HG02588 (cell line): ENCODE measurements around the gene MRTFB.

Source experiments
- ATAC-seq: cut with Tn5 transposase; IDR thresholded peaks from one replicate; pipeline ENCODE4 v1.9.1; 2021; ENCODE audit warnings: mild to moderate bottlenecking, moderate library complexity; ENCODE audit not compliant: unreplicated experiment

The MRTFB gene

GRCh38 chr16:14131774-14132695 lies 60.9 kb downstream of the MRTFB start:
- ATAC-seq, result peak; percentile 11

GRCh38 chr16:14132696-14133048 lies 61.6 kb downstream of the MRTFB start:
- ATAC-seq, result peak; percentile 66

GRCh38 chr16:14133907-14134306 lies 62.8 kb downstream of the MRTFB start:
- no peak for ATAC-seq

GRCh38 chr16:14135704-14136103 lies 64.6 kb downstream of the MRTFB start:
- no peak for ATAC-seq

- no peak for ATAC-seq
Observed at GRCh38 chr16:14139872-14140271, 68.8 kb downstream of the MRTFB start.

GRCh38 chr16:14140923-14141322 lies 69.8 kb downstream of the MRTFB start:
- ATAC-seq, result no peak

GRCh38 chr16:14146445-14146844 lies 75.3 kb downstream of the MRTFB start:
- no peak for ATAC-seq

GRCh38 chr16:14148016-14148415 lies 76.9 kb downstream of the MRTFB start:
- no peak for ATAC-seq

GRCh38 chr16:14148569-14148968 lies 77.5 kb downstream of the MRTFB start:
- no peak for ATAC-seq

GRCh38 chr16:14150796-14151195 lies 79.7 kb downstream of the MRTFB start:
- no peak for ATAC-seq

GRCh38 chr16:14151256-14152030 lies 80.3 kb downstream of the MRTFB start:
- ATAC-seq, result no peak

GRCh38 chr16:14155572-14156190 lies 84.6 kb downstream of the MRTFB start:
- ATAC-seq, result no peak

GRCh38 chr16:14164916-14165662 lies 94.0 kb downstream of the MRTFB start:
- ATAC-seq, result no peak

GRCh38 chr16:14168146-14168545 lies 97.0 kb downstream of the MRTFB start:
- ATAC-seq, result no peak

- ATAC-seq, result no peak
Observed at GRCh38 chr16:14172200-14172809, 101.2 kb downstream of the MRTFB start.

- no peak for ATAC-seq
Observed at GRCh38 chr16:14175086-14175485, 104.0 kb downstream of the MRTFB start.

GRCh38 chr16:14177704-14178103 lies 106.6 kb downstream of the MRTFB start:
- ATAC-seq, result no peak

- no peak for ATAC-seq
Observed at GRCh38 chr16:14179116-14179515, 108.0 kb downstream of the MRTFB start.

GRCh38 chr16:14180481-14180944 lies 109.4 kb downstream of the MRTFB start:
- ATAC-seq, result no peak

- ATAC-seq, result no peak
Observed at GRCh38 chr16:14181371-14182050, 110.4 kb downstream of the MRTFB start.
